A673 (cell line): ENCODE results near the gene ALDH1B1.

Source experiments
- CTCF ChIP-seq: fragments of 300-800, 200-600 bp; sonication (generic); conservative IDR thresholded peaks from 2 replicates; pipeline ENCODE4 v1.5.1; 2017; ENCODE audit warnings: low read depth, mild to moderate bottlenecking, antibody characterized with exemption, low read length, moderate library complexity, mixed read lengths
- EZH2 ChIP-seq: fragments of 200-600 bp; sonication (generic); IDR thresholded peaks from 2 replicates; pipeline ENCODE4 v1.6.1; 2017; ENCODE audit warnings: borderline replicate concordance, low read depth, mild to moderate bottlenecking, mixed read lengths, antibody characterized with exemption, low read length; ENCODE audit not compliant: poor library complexity, severe bottlenecking

- TF ChIP-seq CTCF (peak; percentile 32; the same call in 1 of the 2 replicates), EZH2 (no peak)
Observed at GRCh38 chr9:38392235-38393127, at the start of gene ALDH1B1.
